Measurements from ENCODE around the gene SLC24A3.

The SLC24A3 gene

DNA sequence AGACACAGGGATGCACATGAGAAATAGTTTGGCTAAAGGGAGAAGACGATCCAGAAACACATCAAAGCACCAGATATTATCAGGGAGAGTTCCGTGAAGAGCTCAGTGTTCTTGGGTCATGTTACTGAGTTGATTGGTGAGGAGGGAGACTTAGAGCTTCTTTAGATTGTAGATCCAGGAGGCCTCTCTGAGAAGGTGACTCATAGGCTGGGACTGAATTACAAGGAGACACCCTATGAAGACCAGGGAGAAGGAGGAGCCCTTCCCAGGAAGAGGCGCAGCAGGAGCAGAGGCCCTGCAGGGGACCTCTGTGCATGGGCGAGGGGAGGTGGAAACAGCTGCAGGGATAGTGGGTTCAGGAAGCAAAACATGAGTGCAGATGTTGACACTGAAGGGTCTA, 196.5 kb downstream of the SLC24A3 start:
- Histone ChIP-seq H3K4me3 (ENCODE audit: low read length) (no peak overlapping the region), H3K4me1 (ENCODE audit: low read length) (no peaks in the 10 kb centered on the region), H4K20me1 (ENCODE audit: insufficient read depth, low read length) (no peaks in the 10 kb centered on the region), H3K9ac (ENCODE audit: low read length) (no peak overlapping the region), H3K9me3 (ENCODE audit: insufficient read depth, low read length) (no peaks in the 10 kb centered on the region), H2AFZ (ENCODE audit: low read depth, low read length) (no peak overlapping the region), H3K27ac (ENCODE audit: low read length) (no peak overlapping the region), H3K79me2 (ENCODE audit: low read length) (no peaks in the 10 kb centered on the region), H3K36me3 (replicated peaks; ENCODE audit: low read depth, low read length) (no peaks in the 10 kb centered on the region), H3K4me2 (ENCODE audit: low read length) (no peak overlapping the region), H3K27me3 (ENCODE audit: low read depth, low read length) (peaks cover 68% of the 10 kb centered on the region)
- TF ChIP-seq, protein P1, sequence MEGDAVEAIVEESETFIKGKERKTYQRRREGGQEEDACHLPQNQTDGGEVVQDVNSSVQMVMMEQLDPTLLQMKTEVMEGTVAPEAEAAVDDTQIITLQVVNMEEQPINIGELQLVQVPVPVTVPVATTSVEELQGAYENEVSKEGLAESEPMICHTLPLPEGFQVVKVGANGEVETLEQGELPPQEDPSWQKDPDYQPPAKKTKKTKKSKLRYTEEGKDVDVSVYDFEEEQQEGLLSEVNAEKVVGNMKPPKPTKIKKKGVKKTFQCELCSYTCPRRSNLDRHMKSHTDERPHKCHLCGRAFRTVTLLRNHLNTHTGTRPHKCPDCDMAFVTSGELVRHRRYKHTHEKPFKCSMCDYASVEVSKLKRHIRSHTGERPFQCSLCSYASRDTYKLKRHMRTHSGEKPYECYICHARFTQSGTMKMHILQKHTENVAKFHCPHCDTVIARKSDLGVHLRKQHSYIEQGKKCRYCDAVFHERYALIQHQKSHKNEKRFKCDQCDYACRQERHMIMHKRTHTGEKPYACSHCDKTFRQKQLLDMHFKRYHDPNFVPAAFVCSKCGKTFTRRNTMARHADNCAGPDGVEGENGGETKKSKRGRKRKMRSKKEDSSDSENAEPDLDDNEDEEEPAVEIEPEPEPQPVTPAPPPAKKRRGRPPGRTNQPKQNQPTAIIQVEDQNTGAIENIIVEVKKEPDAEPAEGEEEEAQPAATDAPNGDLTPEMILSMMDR (IDR thresholded peaks at IDR 0.05; ENCODE audit: low read depth, low read length) = no peak
- TF ChIP-seq EZH2phosphoT487 (IDR thresholded peaks at IDR 0.05; ENCODE audit: low read depth) = no peak

DNA sequence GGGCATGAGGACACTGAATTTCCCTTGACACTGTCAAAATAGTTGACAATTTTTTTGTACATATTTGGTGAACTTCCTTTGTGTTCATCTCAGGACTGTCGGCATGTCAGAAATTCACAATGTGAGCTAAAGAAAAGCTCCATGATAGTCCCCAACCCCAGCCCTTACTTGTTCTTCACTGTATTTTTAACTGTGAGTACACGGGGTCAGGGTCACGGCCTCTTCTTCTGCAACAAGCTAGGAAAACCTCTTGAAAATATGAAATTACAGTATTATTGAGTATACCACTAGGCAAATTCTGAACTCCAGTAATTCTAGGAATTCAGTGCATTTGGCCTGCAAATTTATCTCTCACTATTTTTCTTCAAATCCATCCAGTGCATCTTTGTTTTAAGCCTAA, 199.4 kb downstream of the SLC24A3 start:
- Histone ChIP-seq H3K4me1 (ENCODE audit: low read length) (no peaks in the 10 kb centered on the region), H4K20me1 (ENCODE audit: insufficient read depth, low read length) (no peaks in the 10 kb centered on the region), H3K9ac (ENCODE audit: low read length) (no peak overlapping the region), H3K27me3 (ENCODE audit: low read depth, low read length) (peaks cover 70% of the 10 kb centered on the region), H3K9me3 (ENCODE audit: insufficient read depth, low read length) (no peaks in the 10 kb centered on the region), H2AFZ (ENCODE audit: low read depth, low read length) (no peak overlapping the region), H3K79me2 (ENCODE audit: low read length) (no peaks in the 10 kb centered on the region), H3K4me3 (ENCODE audit: low read length) (no peak overlapping the region), H3K27ac (ENCODE audit: low read length) (no peak overlapping the region), H3K36me3 (replicated peaks; ENCODE audit: low read depth, low read length) (no peaks in the 10 kb centered on the region), H3K4me2 (ENCODE audit: low read length) (no peak overlapping the region)
- TF ChIP-seq, protein P1 (IDR thresholded peaks at IDR 0.05; ENCODE audit: low read depth, low read length) = no peak
- no peak for TF ChIP-seq EZH2phosphoT487 (IDR thresholded peaks at IDR 0.05; ENCODE audit: low read depth)

DNA sequence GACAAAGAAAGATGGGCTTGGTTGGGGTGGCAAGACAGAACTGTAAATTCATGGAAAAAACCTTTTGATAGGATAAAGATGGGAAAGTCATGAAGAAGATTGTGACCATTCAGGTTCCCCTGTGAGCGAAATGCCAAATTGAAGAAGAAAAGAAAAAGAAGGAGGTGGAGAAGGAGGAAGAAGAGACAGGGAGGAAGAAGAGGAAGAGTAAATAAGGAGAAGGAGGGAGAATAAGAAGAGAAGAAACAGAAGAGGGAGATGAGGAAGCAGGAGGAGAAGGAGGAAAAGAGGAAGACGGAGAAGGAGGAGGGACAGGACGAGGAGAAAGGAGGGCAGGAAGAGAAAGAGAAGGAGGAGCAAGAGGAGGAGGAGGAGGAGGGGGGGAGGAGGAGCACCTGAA, 199.8 kb downstream of the SLC24A3 start:
- Histone ChIP-seq H3K36me3 (replicated peaks; ENCODE audit: low read depth, low read length) (no peaks in the 10 kb centered on the region), H3K4me1 (ENCODE audit: low read length) (no peaks in the 10 kb centered on the region), H2AFZ (ENCODE audit: low read depth, low read length) (no peak overlapping the region), H3K27me3 (ENCODE audit: low read depth, low read length) (peaks cover 68% of the 10 kb centered on the region), H3K9ac (ENCODE audit: low read length) (no peak overlapping the region), H4K20me1 (ENCODE audit: insufficient read depth, low read length) (no peaks in the 10 kb centered on the region), H3K27ac (ENCODE audit: low read length) (no peak overlapping the region), H3K9me3 (ENCODE audit: insufficient read depth, low read length) (no peaks in the 10 kb centered on the region), H3K4me2 (ENCODE audit: low read length) (no peak overlapping the region), H3K4me3 (ENCODE audit: low read length) (no peak overlapping the region), H3K79me2 (ENCODE audit: low read length) (no peaks in the 10 kb centered on the region)
- no peak for TF ChIP-seq EZH2phosphoT487 (IDR thresholded peaks at IDR 0.05; ENCODE audit: low read depth)
- TF ChIP-seq, protein P1 (IDR thresholded peaks at IDR 0.05; ENCODE audit: low read depth, low read length) = no peak

DNA sequence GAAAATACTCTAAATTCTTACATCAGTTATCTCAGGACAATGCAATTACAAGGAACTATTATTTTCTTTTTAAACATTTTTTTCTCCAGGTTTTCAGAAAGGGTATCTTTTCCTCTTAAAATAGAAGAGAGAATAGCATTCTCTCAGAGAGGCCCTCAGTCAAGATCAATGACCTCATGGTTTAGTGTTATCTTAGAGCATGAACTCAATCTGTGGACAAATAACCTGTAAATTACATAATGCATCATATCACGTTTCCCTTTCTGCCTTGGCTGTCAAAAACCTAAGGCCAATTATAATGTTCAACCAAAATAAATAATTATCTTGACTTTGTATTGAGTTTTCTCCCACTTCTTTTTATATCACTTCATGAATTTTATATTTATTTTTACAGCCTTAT, 202.2 kb downstream of the SLC24A3 start:
- no peaks in the 10 kb centered on the region for H3K36me3 ChIP-seq (replicated peaks; ENCODE audit: low read depth, low read length)
- H2AFZ ChIP-seq (ENCODE audit: low read depth, low read length) = no peak overlapping the region
- H3K27me3 ChIP-seq (ENCODE audit: low read depth, low read length) = peaks cover 53% of the 10 kb centered on the region
- H3K27ac ChIP-seq (ENCODE audit: low read length) = no peak overlapping the region
- no peak overlapping the region for H3K9ac ChIP-seq (ENCODE audit: low read length)
- no peak overlapping the region for H3K4me2 ChIP-seq (ENCODE audit: low read length)
- H3K9me3 ChIP-seq (ENCODE audit: insufficient read depth, low read length) = no peaks in the 10 kb centered on the region
- H3K79me2 ChIP-seq (ENCODE audit: low read length) = no peaks in the 10 kb centered on the region
- no peak overlapping the region for H3K4me3 ChIP-seq (ENCODE audit: low read length)
- TF ChIP-seq EZH2phosphoT487 (IDR thresholded peaks at IDR 0.05; ENCODE audit: low read depth) = no peak
- TF ChIP-seq, protein P1 (IDR thresholded peaks at IDR 0.05; ENCODE audit: low read depth, low read length) = no peak
- H4K20me1 ChIP-seq (ENCODE audit: insufficient read depth, low read length) = no peaks in the 10 kb centered on the region
- no peaks in the 10 kb centered on the region for H3K4me1 ChIP-seq (ENCODE audit: low read length)
